Right lobe of liver (tissue), 6 donors: ENCODE results near the gene IQSEC1. TPM values are rescaled to one million over a fixed set of nuclear protein-coding genes. Genes with fewer than 3 reads are reported as not detected.

Experiments
- ATAC-seq, 4 donors: fragments of 200-7000 bp; cut with Tn5 transposase; one replicate each; pipeline ENCODE4 v1.9.1; 2020; ENCODE audit warnings: mild to moderate bottlenecking in 4 of 4, moderate library complexity in 4 of 4
- DNase-seq, 3 donors: peaks; one replicate each; pipeline ENCODE4 v3.0.0-alpha.2; 2020
- H3K27ac ChIP-seq, 3 donors: fragments of 200-600 bp; one replicate each; pipeline ENCODE4 v1.8.0; 2022
- H3K27me3 ChIP-seq, 2 donors: fragments of 200-600 bp; one replicate each; pipeline ENCODE4 v1.8.0; 2022
- H3K36me3 ChIP-seq, 4 donors: fragments of 200-600 bp; sonication (generic) in 1 of 4; one replicate each; pipeline versions ENCODE4 v1.5.1 to v1.8.0; 2017 to 2022; ENCODE audit warnings: control low read depth in 1 of 4
- H3K4me1 ChIP-seq, 4 donors: fragments of 200-600 bp; sonication (generic) in 1 of 4; one replicate each; pipeline versions ENCODE4 v1.5.1 to v1.8.0; 2017 to 2022; ENCODE audit warnings: control low read depth in 1 of 4
- H3K4me3 ChIP-seq, 3 donors: fragments of 200-600 bp; one replicate each; pipeline ENCODE4 v1.8.0; 2022
- H3K9me3 ChIP-seq, 4 donors: fragments of 200-600 bp; sonication (generic) in 1 of 4; one replicate each; pipeline versions ENCODE4 v1.5.1 to v1.8.0; 2017 to 2022; ENCODE audit warnings: control low read depth in 1 of 4
- CTCF ChIP-seq, 4 donors: fragments of 200-600 bp in 3 of 4; fragments of 450-650 bp in 1 of 4; IDR thresholded peaks; one replicate each; pipeline versions ENCODE4 v1.5.1 to v1.8.0; 2016 to 2022; ENCODE audit warnings: antibody characterized with exemption in 4 of 4, mild to moderate bottlenecking in 2 of 4
- POLR2A ChIP-seq: fragments of 450-650 bp; IDR thresholded peaks from one replicate; pipeline ENCODE4 v1.6.1; 2017; ENCODE audit warnings: antibody characterized with exemption, mild to moderate bottlenecking
- WGBS: methylation state at CpG from one replicate; pipeline ENCODE4 v1.1.6; 2018; ENCODE audit warnings: low coverage, low lambda C conversion rate; ENCODE audit not compliant: insufficient coverage; ENCODE audit errors: missing lambda C conversion rate; 5-methylcytosine and 5-hydroxymethylcytosine counted together
- intact Hi-C, 2 donors: fragments of 100-400 bp; cut with DNase I; formaldehyde crosslinking; loops; one replicate each; pipeline versions ENCODE4 v1.11.2 to v1.14.1; 2022
- total RNA-seq, 6 experiments: library from RNA; depleted of rRNA in 2 of 6; stranded (reverse); fragments of >200 nt in 2 of 6; fragmentation: NEBNext Ultra II Directional in 3 of 6; extraction: Animal tissue kit (Norgen Biotek cat#: 25700) in 3 of 6; gene quantifications; one replicate each; pipeline versions ENCODE4 v1.1.0 to v1.2.4, GENCODE V29; 2016 to 2023
- donor health status: DM: no; HTN: yes; CAD: no.
- donor health status: DM: no; HTN: no; CAD: no.
- donor health status: DM: no; HTN: no; CAD: no.
- donor health status: DM: no; HTN: yes; CAD: no.
- donor health status: DM: no; HTN: yes; CAD: no.

Gene IQSEC1
- total RNA-seq, 6 experiments from 2014 or later = 32.1 to 61.3 (median 48.9) TPM

- intact Hi-C loops = no loop called here
These were observed 201.7 kb downstream of the IQSEC1 start for GRCh38 chr3:12871404-12871983.

GRCh38 chr3:12870942-12871341, 202.3 kb downstream of the IQSEC1 start:
- 53% methylated on average over 4 of the region's 9 CpGs for WGBS
- Histone ChIP-seq H3K36me3 (no peaks in the 10 kb centered on the region), H3K27ac (no peak overlapping the region), H3K4me1 (peaks cover 0 to 14% (median 2%) of the 10 kb centered on the region in 4 donors), H3K4me3 (no peak overlapping the region), H3K9me3 (no peaks in the 10 kb centered on the region), H3K27me3 (no peaks in the 10 kb centered on the region)
- no peak for DNase-seq
- intact Hi-C loops = no loop called here
- peak in 1 of 4 donors; percentile 7 for ATAC-seq
- TF ChIP-seq CTCF (IDR thresholded peaks at IDR 0.05) (no peak), POLR2A (no peak)

More at GRCh38 chr3:12871404-12871983, 201.7 kb downstream of the IQSEC1 start:
- peak in 1 of 3 donors; percentile 71 for DNase-seq
- H3K4me1 ChIP-seq = peaks cover 0 to 14% (median 2%) of the 10 kb centered on the region in 4 donors
- no peak overlapping the region for H3K4me3 ChIP-seq
- H3K27ac ChIP-seq = no peak overlapping the region
- H3K9me3 ChIP-seq = no peaks in the 10 kb centered on the region
- H3K27me3 ChIP-seq = no peaks in the 10 kb centered on the region
- 43% methylated on average over 12 of the region's 12 CpGs for WGBS
- peak in 2 of 4 donors; percentile 28 to 66 for ATAC-seq
- TF ChIP-seq POLR2A (no peak), CTCF (IDR thresholded peaks at IDR 0.05) (no peak)
- H3K36me3 ChIP-seq = no peaks in the 10 kb centered on the region

GRCh38 chr3:12869035-12869621, 204.1 kb downstream of the IQSEC1 start:
- H3K36me3 ChIP-seq = no peaks in the 10 kb centered on the region
- no peak overlapping the region for H3K27ac ChIP-seq
- no peaks in the 10 kb centered on the region for H3K27me3 ChIP-seq
- intact Hi-C loops = loop anchor here in 1 of 2 donors (5.0 kb wide), 1 partner anchor 118 kb away; no protein-coding TSS in a partner anchor
- no peak for DNase-seq
- no peak overlapping the region for H3K4me3 ChIP-seq
- H3K4me1 ChIP-seq = peaks cover 0 to 12% (median 2%) of the 10 kb centered on the region in 4 donors
- no peaks in the 10 kb centered on the region for H3K9me3 ChIP-seq
- WGBS = no CpG with 5 or more reads among the region's 28 CpGs
- ATAC-seq = peak; percentile 6 to 52 (median 28)
- TF ChIP-seq CTCF (IDR thresholded peaks at IDR 0.05) (no peak), POLR2A (no peak)

GRCh38 chr3:12868039-12869034, 204.9 kb downstream of the IQSEC1 start:
- no peaks in the 10 kb centered on the region for H3K36me3 ChIP-seq
- intact Hi-C loops = loop anchor here in 1 of 2 donors (5.0 kb wide), 1 partner anchor 119 kb away; no protein-coding TSS in a partner anchor
- 48% methylated on average over 29 of the region's 45 CpGs for WGBS
- peak; percentile 76 to 97 (median 91) for TF ChIP-seq CTCF (IDR thresholded peaks at IDR 0.05)
- no peak for TF ChIP-seq POLR2A
- DNase-seq = peak; percentile 69 to 87 (median 86)
- H3K4me1 ChIP-seq = peaks cover 0 to 12% (median 2%) of the 10 kb centered on the region in 4 donors
- no peaks in the 10 kb centered on the region for H3K9me3 ChIP-seq
- H3K27ac ChIP-seq = no peak overlapping the region
- no peak overlapping the region for H3K4me3 ChIP-seq
- peak; percentile 96 to 100 (median 96) for ATAC-seq
- no peaks in the 10 kb centered on the region for H3K27me3 ChIP-seq
